H9 (cell line): ENCODE data around the gene TMEM125. TPM values are rescaled to one million over a fixed set of nuclear protein-coding genes. Genes with fewer than 3 reads are reported as not detected.

ENCODE experiments used
- DNase-seq: peaks from one replicate; pipeline ENCODE4 v3.0.0-alpha.2; 2017
- H2AFZ ChIP-seq: one replicate; pipeline ENCODE4 v1.6.1; 2013; ENCODE audit warnings: mild to moderate bottlenecking, low read length, control low read depth, moderate library complexity
- H2AK5ac ChIP-seq: 2 replicates; pipeline ENCODE4 v1.6.1; 2013; ENCODE audit warnings: low read length, control low read depth, mixed read lengths; ENCODE audit not compliant: insufficient read length
- H2BK120ac ChIP-seq: one replicate; pipeline ENCODE4 v1.6.1; 2013; ENCODE audit warnings: low read depth, mild to moderate bottlenecking, low read length, control low read depth, inconsistent platforms; ENCODE audit not compliant: poor library complexity, severe bottlenecking
- H2BK12ac ChIP-seq: 2 replicates; pipeline ENCODE4 v1.6.1; 2013; ENCODE audit warnings: low read length, control low read depth, mixed read lengths, low read depth; ENCODE audit not compliant: insufficient read length
- H2BK15ac ChIP-seq: 2 replicates; pipeline ENCODE4 v1.6.1; 2013; ENCODE audit warnings: low read depth, low read length, control low read depth
- H2BK20ac ChIP-seq: one replicate; pipeline ENCODE4 v1.6.1; 2013; ENCODE audit warnings: low read depth, mild to moderate bottlenecking, low read length, control low read depth, inconsistent platforms; ENCODE audit not compliant: poor library complexity, severe bottlenecking
- H2BK5ac ChIP-seq: 2 replicates; pipeline ENCODE4 v1.6.1; 2013; ENCODE audit warnings: low read length, control low read depth, mixed read lengths; ENCODE audit not compliant: insufficient read length
- H3K14ac ChIP-seq: 2 replicates; pipeline ENCODE4 v1.6.1; 2013; ENCODE audit warnings: low read length, control low read depth; ENCODE audit not compliant: insufficient read depth
- H3K18ac ChIP-seq: 2 replicates; pipeline ENCODE4 v1.6.1; 2013; ENCODE audit warnings: low read depth, mild to moderate bottlenecking, mixed read lengths, low read length, control low read depth; ENCODE audit not compliant: insufficient read length
- H3K23ac ChIP-seq: 2 replicates; pipeline ENCODE4 v1.6.1; 2013; ENCODE audit warnings: low read length, control low read depth, mixed read lengths, low read depth; ENCODE audit not compliant: insufficient read length
- H3K23me2 ChIP-seq: 2 replicates; pipeline ENCODE4 v1.6.1; 2013; ENCODE audit warnings: low read depth, mild to moderate bottlenecking, mixed read lengths, low read length, control low read depth; ENCODE audit not compliant: insufficient read length, poor library complexity, severe bottlenecking
- H3K27ac ChIP-seq: 2 replicates; pipeline ENCODE4 v1.5.1; 2013; ENCODE audit warnings: low read length, control low read depth, mixed read lengths, low read depth; ENCODE audit not compliant: insufficient read length
- H3K27me3 ChIP-seq: 2 replicates; pipeline ENCODE4 v1.6.1; 2013; ENCODE audit warnings: low read length, control low read depth, inconsistent platforms; ENCODE audit not compliant: insufficient read depth
- H3K4ac ChIP-seq: 2 replicates; pipeline ENCODE4 v1.6.1; 2013; ENCODE audit warnings: low read depth, mild to moderate bottlenecking, control low read depth, inconsistent platforms, low read length, moderate library complexity
- H3K4me1 ChIP-seq: 2 replicates; pipeline ENCODE4 v1.6.1; 2013; ENCODE audit warnings: low read length, control low read depth, inconsistent platforms; ENCODE audit not compliant: insufficient read depth
- H3K4me2 ChIP-seq: 2 replicates; pipeline ENCODE4 v1.6.1; 2013; ENCODE audit warnings: low read length, control low read depth, mixed read lengths; ENCODE audit not compliant: insufficient read length, insufficient read depth
- H3K56ac ChIP-seq: 2 replicates; pipeline ENCODE4 v1.6.1; 2013; ENCODE audit warnings: low read depth, mild to moderate bottlenecking, mixed read lengths, low read length, control low read depth; ENCODE audit not compliant: insufficient read length
- H3K79me1 ChIP-seq: 2 replicates; pipeline ENCODE4 v1.6.1; 2013; ENCODE audit warnings: low read depth, mild to moderate bottlenecking, moderate library complexity, low read length, control low read depth, inconsistent platforms; ENCODE audit not compliant: insufficient read depth, poor library complexity, severe bottlenecking
- H3K79me2 ChIP-seq: 2 replicates; pipeline ENCODE4 v1.6.1; 2013; ENCODE audit warnings: low read length, control low read depth, inconsistent platforms; ENCODE audit not compliant: insufficient read depth
- H3K9ac ChIP-seq: 2 replicates; pipeline ENCODE4 v1.6.1; 2013; ENCODE audit warnings: low read length, control low read depth, mixed read lengths; ENCODE audit not compliant: insufficient read length; ENCODE audit errors: extremely low read depth
- H3K9me3 ChIP-seq: one replicate; pipeline ENCODE4 v1.6.1; 2013; ENCODE audit warnings: low read depth, low read length, inconsistent platforms; ENCODE audit not compliant: control insufficient read depth
- H3T11ph ChIP-seq: one replicate; pipeline ENCODE4 v1.6.1; 2013; ENCODE audit warnings: mild to moderate bottlenecking, low read length, control low read depth, inconsistent platforms
- H4K20me1 ChIP-seq: one replicate; pipeline ENCODE4 v1.6.1; 2013; ENCODE audit not compliant: control insufficient read depth, insufficient read length, insufficient read depth
- H4K5ac ChIP-seq: 2 replicates; pipeline ENCODE4 v1.6.1; 2013; ENCODE audit warnings: low read depth, mild to moderate bottlenecking, mixed read lengths, low read length, control low read depth; ENCODE audit not compliant: insufficient read length
- H4K8ac ChIP-seq: replicated peaks from 2 replicates; pipeline ENCODE4 v1.6.1; 2013; ENCODE audit warnings: low read length, control low read depth, mixed read lengths, low read depth; ENCODE audit not compliant: insufficient read length
- H4K91ac ChIP-seq: 2 replicates; pipeline ENCODE4 v1.6.1; 2013; ENCODE audit warnings: low read depth, mild to moderate bottlenecking, moderate library complexity, mixed read lengths, low read length, control low read depth; ENCODE audit not compliant: insufficient read length
- H3K27ac Mint-ChIP-seq, 3 experiments: 2 replicates in 2 of 3; 3 replicates in 1 of 3; pipeline ENCODE4 v1.8.0; 2020 to 2021; ENCODE audit warnings: mixed read lengths in 3 of 3, mild to moderate bottlenecking in 1 of 3, moderate library complexity in 1 of 3
- H3K27me3 Mint-ChIP-seq: 2 replicates; pipeline ENCODE4 v1.8.0; 2021; ENCODE audit warnings: low read depth, mild to moderate bottlenecking, moderate library complexity, mixed read lengths
- H3K36me3 Mint-ChIP-seq, 3 experiments: 2 replicates in 2 of 3; 3 replicates in 1 of 3; pipeline ENCODE4 v1.8.0; 2020 to 2021; ENCODE audit warnings: low read depth in 3 of 3, mixed read lengths in 3 of 3; ENCODE audit not compliant: insufficient read depth in 1 of 3
- H3K4me1 Mint-ChIP-seq, 2 experiments: 2 replicates each; pipeline ENCODE4 v1.8.0; 2020; ENCODE audit warnings: mixed read lengths in 2 of 2
- H3K4me3 Mint-ChIP-seq, 2 experiments: 2 replicates in 1 of 2; 3 replicates in 1 of 2; pipeline ENCODE4 v1.8.0; 2020 to 2021; ENCODE audit warnings: mild to moderate bottlenecking in 2 of 2, mixed read lengths in 2 of 2, moderate library complexity in 1 of 2
- H3K9me3 Mint-ChIP-seq, 2 experiments: 2 replicates in 1 of 2; 3 replicates in 1 of 2; pipeline ENCODE4 v1.8.0; 2020; ENCODE audit warnings: mild to moderate bottlenecking in 2 of 2, mixed read lengths in 2 of 2, moderate library complexity in 1 of 2
- WGBS: extraction: QIAGEN DNeasy Blood & Tissue Kit; methylation state at CpG from one replicate; pipeline ENCODE4 v1.1.7; 2013; ENCODE audit warnings: missing lambda C conversion rate, low lambda C conversion rate, mixed read lengths; ENCODE audit not compliant: insufficient read length; ENCODE audit errors: extremely low coverage; 5-methylcytosine and 5-hydroxymethylcytosine counted together
- total RNA-seq: library from RNA; stranded (reverse); gene quantifications from 2 replicates; pipeline ENCODE4 v1.2.1, GENCODE V29; 2021
- TF ChIP-seq, protein P1 (sequence below): fragments of 200-600 bp; sonication (generic); conservative IDR thresholded peaks from 3 replicates; pipeline ENCODE4 v1.8.0; 2021; ENCODE audit warnings: antibody characterized with exemption, mild to moderate bottlenecking

TMEM125 gene
- total RNA-seq, 1 experiment from 2014 or later = 19.6 TPM

DNA sequence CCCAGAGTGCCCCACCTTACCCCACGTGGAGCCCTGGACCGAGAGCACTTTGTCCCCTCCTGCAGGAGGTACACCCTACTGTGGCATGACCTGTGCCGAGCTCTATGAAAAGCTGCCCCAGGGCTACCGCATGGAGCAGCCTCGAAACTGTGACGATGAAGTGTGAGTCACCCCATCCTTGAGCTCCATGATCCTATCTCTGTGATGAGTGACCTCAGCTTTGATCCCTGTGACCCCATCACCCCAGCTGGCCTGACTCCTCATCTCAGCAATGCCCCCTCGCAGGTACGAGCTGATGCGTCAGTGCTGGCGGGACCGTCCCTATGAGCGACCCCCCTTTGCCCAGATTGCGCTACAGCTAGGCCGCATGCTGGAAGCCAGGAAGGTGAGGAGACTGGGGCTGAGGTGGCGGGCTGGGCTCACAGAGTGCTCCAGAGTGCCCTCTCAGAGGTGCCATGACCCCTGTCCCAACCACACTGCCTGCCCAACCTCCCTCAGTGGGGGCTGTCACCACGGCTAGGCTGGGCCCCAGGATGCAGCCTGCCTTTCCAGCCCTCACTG is 51.6 kb downstream of the TMEM125 start:
- H2BK12ac ChIP-seq = no peak overlapping the region
- no peak overlapping the region for H3K9ac ChIP-seq
- no peak overlapping the region for H3K4me2 ChIP-seq
- Mint-ChIP-seq H3K4me1 (peaks cover 16 to 19% of the 10 kb centered on the region in 2 experiments), H3K9me3 (peaks cover 8 to 11% of the 10 kb centered on the region in 2 experiments; a peak in 4 of 5 replicates), H3K4me3 (no peak overlapping the region), H3K36me3 (no peaks in the 10 kb centered on the region; a peak in 1 of 7 replicates), H3K27ac (no peak overlapping the region), H3K27me3 (no peaks in the 10 kb centered on the region; the same call in none of the 2 replicates)
- H4K5ac ChIP-seq = no peak overlapping the region
- H3K56ac ChIP-seq = no peak overlapping the region
- no peaks in the 10 kb centered on the region for H3K27me3 ChIP-seq
- H4K8ac ChIP-seq = no peak overlapping the region
- no peaks in the 10 kb centered on the region for H3K79me2 ChIP-seq
- no peak overlapping the region for H2BK15ac ChIP-seq
- H4K20me1 ChIP-seq = no peaks in the 10 kb centered on the region
- no peak overlapping the region for H3K23ac ChIP-seq
- H2BK5ac ChIP-seq = no peak overlapping the region
- H2AFZ ChIP-seq = no peak overlapping the region
- no CpG with 5 or more reads among the region's 16 CpGs for WGBS
- H3K4me1 ChIP-seq = no peaks in the 10 kb centered on the region
- H3K23me2 ChIP-seq = no peaks in the 10 kb centered on the region
- no peak overlapping the region for H2BK20ac ChIP-seq
- H3K4ac ChIP-seq = no peak overlapping the region
- no peak overlapping the region for H3K27ac ChIP-seq
- no peak overlapping the region for H4K91ac ChIP-seq
- H2AK5ac ChIP-seq = no peak overlapping the region
- H3K14ac ChIP-seq = no peak overlapping the region
- no peak overlapping the region for H2BK120ac ChIP-seq
- no peak for DNase-seq
- no peaks in the 10 kb centered on the region for H3K79me1 ChIP-seq
- no peak overlapping the region for H3T11ph ChIP-seq
- no peaks in the 10 kb centered on the region for H3K9me3 ChIP-seq
- TF ChIP-seq, protein P1, sequence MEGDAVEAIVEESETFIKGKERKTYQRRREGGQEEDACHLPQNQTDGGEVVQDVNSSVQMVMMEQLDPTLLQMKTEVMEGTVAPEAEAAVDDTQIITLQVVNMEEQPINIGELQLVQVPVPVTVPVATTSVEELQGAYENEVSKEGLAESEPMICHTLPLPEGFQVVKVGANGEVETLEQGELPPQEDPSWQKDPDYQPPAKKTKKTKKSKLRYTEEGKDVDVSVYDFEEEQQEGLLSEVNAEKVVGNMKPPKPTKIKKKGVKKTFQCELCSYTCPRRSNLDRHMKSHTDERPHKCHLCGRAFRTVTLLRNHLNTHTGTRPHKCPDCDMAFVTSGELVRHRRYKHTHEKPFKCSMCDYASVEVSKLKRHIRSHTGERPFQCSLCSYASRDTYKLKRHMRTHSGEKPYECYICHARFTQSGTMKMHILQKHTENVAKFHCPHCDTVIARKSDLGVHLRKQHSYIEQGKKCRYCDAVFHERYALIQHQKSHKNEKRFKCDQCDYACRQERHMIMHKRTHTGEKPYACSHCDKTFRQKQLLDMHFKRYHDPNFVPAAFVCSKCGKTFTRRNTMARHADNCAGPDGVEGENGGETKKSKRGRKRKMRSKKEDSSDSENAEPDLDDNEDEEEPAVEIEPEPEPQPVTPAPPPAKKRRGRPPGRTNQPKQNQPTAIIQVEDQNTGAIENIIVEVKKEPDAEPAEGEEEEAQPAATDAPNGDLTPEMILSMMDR = no peak
- H3K18ac ChIP-seq = no peak overlapping the region
